ENCODE data around the gene CTNNA2. TPM values are rescaled to one million over a fixed set of nuclear protein-coding genes. Genes with fewer than 3 reads are reported as not detected.

The CTNNA2 gene
- total RNA-seq, 6 experiments from 2014 or later: 0.44 TPM; not detected in 5

DNA sequence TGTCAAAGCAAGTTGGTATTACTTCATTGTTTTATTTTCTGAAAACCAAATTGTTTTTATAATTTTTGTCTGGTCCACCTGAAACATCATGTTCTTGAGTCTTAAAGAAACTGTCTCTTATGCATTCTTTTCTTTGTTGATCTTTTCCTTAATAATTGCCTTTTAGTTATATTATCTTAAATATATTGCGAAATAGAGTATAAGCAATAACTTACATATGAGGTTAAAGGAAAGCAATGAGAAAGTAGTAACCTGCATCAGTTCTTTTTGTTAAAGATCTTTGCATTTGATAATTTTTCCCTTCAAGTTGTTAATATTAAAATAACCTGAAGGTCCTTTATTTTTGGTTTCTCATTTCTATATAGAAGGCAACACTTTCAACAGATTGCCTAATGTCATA lies 315.0 kb downstream of the CTNNA2 start:
- Histone ChIP-seq H3K4me1 (no peaks in the 10 kb centered on the region), H3K27me3 (no peaks in the 10 kb centered on the region), H3K36me3 (no peaks in the 10 kb centered on the region), H3K4me3 (no peak overlapping the region), H3K9me3 (no peaks in the 10 kb centered on the region), H3K27ac (no peak overlapping the region)
- TF ChIP-seq, protein P1, sequence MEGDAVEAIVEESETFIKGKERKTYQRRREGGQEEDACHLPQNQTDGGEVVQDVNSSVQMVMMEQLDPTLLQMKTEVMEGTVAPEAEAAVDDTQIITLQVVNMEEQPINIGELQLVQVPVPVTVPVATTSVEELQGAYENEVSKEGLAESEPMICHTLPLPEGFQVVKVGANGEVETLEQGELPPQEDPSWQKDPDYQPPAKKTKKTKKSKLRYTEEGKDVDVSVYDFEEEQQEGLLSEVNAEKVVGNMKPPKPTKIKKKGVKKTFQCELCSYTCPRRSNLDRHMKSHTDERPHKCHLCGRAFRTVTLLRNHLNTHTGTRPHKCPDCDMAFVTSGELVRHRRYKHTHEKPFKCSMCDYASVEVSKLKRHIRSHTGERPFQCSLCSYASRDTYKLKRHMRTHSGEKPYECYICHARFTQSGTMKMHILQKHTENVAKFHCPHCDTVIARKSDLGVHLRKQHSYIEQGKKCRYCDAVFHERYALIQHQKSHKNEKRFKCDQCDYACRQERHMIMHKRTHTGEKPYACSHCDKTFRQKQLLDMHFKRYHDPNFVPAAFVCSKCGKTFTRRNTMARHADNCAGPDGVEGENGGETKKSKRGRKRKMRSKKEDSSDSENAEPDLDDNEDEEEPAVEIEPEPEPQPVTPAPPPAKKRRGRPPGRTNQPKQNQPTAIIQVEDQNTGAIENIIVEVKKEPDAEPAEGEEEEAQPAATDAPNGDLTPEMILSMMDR (IDR thresholded peaks at IDR 0.05): no peak
- no peak for TF ChIP-seq POLR2A (IDR thresholded peaks at IDR 0.05)
- ATAC-seq (no peak), DNase-seq (no peak)
- intact Hi-C loops (cut with DNase I): no loop called here
- 55% methylated on average over 1 of the region's 1 CpG for WGBS (ENCODE audit: insufficient coverage, low coverage, low lambda C conversion rate, missing lambda C conversion rate)

DNA sequence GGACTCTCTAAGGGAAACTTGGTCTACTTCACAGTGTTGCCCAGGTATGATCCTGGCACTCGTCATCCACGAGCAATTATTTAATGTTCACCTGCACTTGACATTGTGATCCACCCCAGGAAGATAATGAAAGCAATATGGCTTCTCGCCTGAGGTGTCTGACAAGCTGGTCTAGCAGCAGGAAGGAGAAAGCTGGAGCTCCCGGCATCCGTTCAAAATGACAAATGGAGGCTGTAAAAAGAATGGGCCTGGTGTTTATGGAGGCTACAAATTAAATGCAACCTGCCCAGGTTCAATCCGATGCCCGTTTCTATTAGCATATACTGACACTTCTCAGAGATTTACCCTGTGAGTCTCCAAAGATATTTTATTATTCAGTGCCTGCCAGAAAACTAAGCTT lies 317.6 kb downstream of the CTNNA2 start:
- Histone ChIP-seq H3K9me3 (no peaks in the 10 kb centered on the region), H3K4me3 (no peak overlapping the region), H3K27ac (no peak overlapping the region), H3K4me1 (no peaks in the 10 kb centered on the region), H3K36me3 (no peaks in the 10 kb centered on the region), H3K27me3 (no peaks in the 10 kb centered on the region)
- intact Hi-C loops (cut with DNase I): no loop called here
- no peak for TF ChIP-seq POLR2A (IDR thresholded peaks at IDR 0.05)
- TF ChIP-seq, protein P1 (IDR thresholded peaks at IDR 0.05): no peak
- WGBS (ENCODE audit: insufficient coverage, low coverage, low lambda C conversion rate, missing lambda C conversion rate): 31% methylated on average over 7 of the region's 7 CpGs
- no peak for DNase-seq
- ATAC-seq: no peak

DNA sequence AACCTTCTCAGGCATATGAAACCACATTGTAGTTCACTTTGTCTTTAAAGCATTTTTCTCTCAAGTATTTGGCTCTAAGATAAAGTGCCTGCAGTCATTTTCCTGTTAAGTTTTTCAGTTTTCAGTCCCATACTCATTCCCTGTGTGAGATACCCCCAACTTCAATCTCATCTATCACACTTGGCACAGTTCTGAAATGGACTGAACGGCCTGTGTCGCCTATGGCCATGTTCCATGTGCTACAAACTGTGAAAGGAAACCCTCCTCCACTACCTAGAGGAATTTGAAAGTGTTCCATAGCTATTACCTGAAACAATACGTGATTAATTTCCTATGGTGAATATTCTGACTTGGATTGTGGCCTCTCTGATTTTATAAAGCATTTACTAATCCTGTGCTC lies 319.1 kb downstream of the CTNNA2 start:
- WGBS (ENCODE audit: insufficient coverage, low coverage, low lambda C conversion rate, missing lambda C conversion rate): 29% methylated on average over 3 of the region's 3 CpGs
- DNase-seq (no peak), ATAC-seq (no peak)
- H3K4me3 ChIP-seq: no peak overlapping the region
- no peaks in the 10 kb centered on the region for H3K9me3 ChIP-seq
- TF ChIP-seq, protein P1 (IDR thresholded peaks at IDR 0.05): no peak
- TF ChIP-seq POLR2A (IDR thresholded peaks at IDR 0.05): no peak
- intact Hi-C loops (cut with DNase I): no loop called here
- no peaks in the 10 kb centered on the region for H3K27me3 ChIP-seq
- no peaks in the 10 kb centered on the region for H3K4me1 ChIP-seq
- no peak overlapping the region for H3K27ac ChIP-seq
- H3K36me3 ChIP-seq: no peaks in the 10 kb centered on the region

DNA sequence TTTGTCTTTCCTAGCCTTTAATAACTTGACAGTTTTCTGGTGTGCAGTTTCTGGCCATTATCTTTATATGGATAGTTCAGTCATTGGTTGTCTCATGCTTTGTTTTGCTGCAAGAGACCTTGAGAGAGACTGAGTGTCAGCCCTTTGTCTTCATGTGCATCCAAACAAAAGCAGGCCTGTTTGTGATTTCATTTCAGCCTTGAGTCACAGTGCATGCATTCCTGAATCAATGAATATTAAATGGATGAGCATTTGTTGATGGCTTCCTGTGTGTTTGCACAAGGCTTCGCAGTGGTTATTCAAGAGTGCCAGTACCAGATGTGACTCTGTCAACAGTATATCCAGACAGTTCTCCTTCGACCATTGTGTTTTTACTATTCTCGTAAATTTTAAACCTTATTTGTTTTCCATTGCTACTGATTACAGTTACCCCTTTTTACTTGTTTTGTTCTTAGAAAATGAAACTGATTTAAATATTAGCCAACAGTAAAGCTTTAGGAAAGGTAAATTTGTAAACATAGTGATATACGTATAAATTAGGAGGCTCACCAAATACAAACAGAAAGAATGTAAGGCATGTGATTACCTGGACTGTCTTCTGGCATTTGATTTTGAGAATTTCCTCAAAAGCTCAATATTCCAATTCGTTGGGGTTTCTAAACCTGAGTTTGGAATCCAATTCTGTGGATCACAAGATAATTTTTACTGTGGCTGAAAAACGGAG lies 319.8 kb downstream of the CTNNA2 start:
- no peak for ATAC-seq
- WGBS (ENCODE audit: insufficient coverage, low coverage, low lambda C conversion rate, missing lambda C conversion rate): 32% methylated on average over 6 of the region's 6 CpGs
- no peaks in the 10 kb centered on the region for H3K36me3 ChIP-seq

More for the DNA sequence above, 319.8 kb downstream of the CTNNA2 start:
- intact Hi-C loops (cut with DNase I): no loop called here
- no peaks in the 10 kb centered on the region for H3K9me3 ChIP-seq
- no peak for TF ChIP-seq POLR2A (IDR thresholded peaks at IDR 0.05)
- TF ChIP-seq, protein P1 (IDR thresholded peaks at IDR 0.05): no peak
- H3K4me3 ChIP-seq: no peak overlapping the region
- H3K4me1 ChIP-seq: no peaks in the 10 kb centered on the region
- no peaks in the 10 kb centered on the region for H3K27me3 ChIP-seq
- DNase-seq: no peak
- H3K27ac ChIP-seq: no peak overlapping the region

Data from right lobe of liver (tissue), 6 donors.